Loucy (cell line): Measurements from ENCODE around the gene ARHGEF26.

Experiments
- H2AFZ ChIP-seq: fragments of 200-600 bp; sonication (generic); 2 replicates; pipeline ENCODE4 v1.6.0; 2016; ENCODE audit warnings: antibody characterized with exemption, mild to moderate bottlenecking, low read length, moderate library complexity
- H3F3A ChIP-seq: fragments of 200-600 bp; 2 replicates; pipeline ENCODE4 v1.6.0; 2016; ENCODE audit warnings: antibody characterized with exemption, low read depth, mild to moderate bottlenecking
- H3K27me3 ChIP-seq: fragments of 200-600 bp; sonication (generic); 2 replicates; pipeline ENCODE4 v1.6.1; 2014; ENCODE audit warnings: low read length, mild to moderate bottlenecking; ENCODE audit not compliant: insufficient read depth, poor library complexity, severe bottlenecking
- H3K36me3 ChIP-seq: fragments of 200-600 bp; sonication (generic); 2 replicates; pipeline ENCODE4 v1.6.1; 2016; ENCODE audit warnings: low read length; ENCODE audit not compliant: insufficient read depth
- H3K4me1 ChIP-seq: fragments of 200-600 bp; sonication (generic); 2 replicates; pipeline ENCODE4 v1.5.1; 2014; ENCODE audit warnings: low read length, mild to moderate bottlenecking; ENCODE audit not compliant: insufficient read depth, poor library complexity, severe bottlenecking
- H3K4me2 ChIP-seq: fragments of 200-600 bp; sonication (generic); 2 replicates; pipeline ENCODE4 v1.6.0; 2014; ENCODE audit warnings: antibody characterized with exemption, low read length, low read depth, mild to moderate bottlenecking; ENCODE audit not compliant: poor library complexity, severe bottlenecking
- H3K4me3 ChIP-seq: fragments of 200-600 bp; sonication (generic); 2 replicates; pipeline ENCODE4 v1.5.1; 2014; ENCODE audit warnings: low read length, mild to moderate bottlenecking, mixed read lengths; ENCODE audit not compliant: poor library complexity, severe bottlenecking
- H3K79me2 ChIP-seq: fragments of 200-600 bp; sonication (generic); 2 replicates; pipeline ENCODE4 v1.6.1; 2014; ENCODE audit warnings: low read length; ENCODE audit not compliant: insufficient read depth
- H3K9ac ChIP-seq: fragments of 200-600 bp; sonication (generic); 2 replicates; pipeline ENCODE4 v1.6.0; 2014; ENCODE audit warnings: mild to moderate bottlenecking, low read depth, low read length, moderate library complexity; ENCODE audit not compliant: poor library complexity, severe bottlenecking
- H3K9me2 ChIP-seq: fragments of 200-600 bp; sonication (generic); replicated peaks from 2 replicates; pipeline ENCODE4 v1.6.1; 2016; ENCODE audit warnings: low read depth, low read length, mixed read lengths
- H3K9me3 ChIP-seq: fragments of 200-600 bp; sonication (generic); 2 replicates; pipeline ENCODE4 v1.6.1; 2014; ENCODE audit warnings: mild to moderate bottlenecking, antibody characterized with exemption, low read length, low read depth; ENCODE audit not compliant: insufficient read depth
- H4K20me1 ChIP-seq: fragments of 200-600 bp; sonication (generic); 2 replicates; pipeline ENCODE4 v1.6.0; 2014; ENCODE audit warnings: antibody characterized with exemption, low read length, mild to moderate bottlenecking; ENCODE audit not compliant: insufficient read depth, poor library complexity, severe bottlenecking
- CTCF ChIP-seq: fragments of 200-600 bp; sonication (generic); conservative IDR thresholded peaks from 2 replicates; pipeline ENCODE4 v1.5.1; 2014; ENCODE audit warnings: mild to moderate bottlenecking, antibody characterized with exemption, low read length
- EZH2phosphoT487 ChIP-seq: fragments of 200-600 bp; IDR thresholded peaks from 2 replicates; pipeline ENCODE4 v1.6.1; 2018; ENCODE audit warnings: antibody characterized with exemption, mild to moderate bottlenecking, moderate library complexity, borderline replicate concordance

Gene ARHGEF26

DNA sequence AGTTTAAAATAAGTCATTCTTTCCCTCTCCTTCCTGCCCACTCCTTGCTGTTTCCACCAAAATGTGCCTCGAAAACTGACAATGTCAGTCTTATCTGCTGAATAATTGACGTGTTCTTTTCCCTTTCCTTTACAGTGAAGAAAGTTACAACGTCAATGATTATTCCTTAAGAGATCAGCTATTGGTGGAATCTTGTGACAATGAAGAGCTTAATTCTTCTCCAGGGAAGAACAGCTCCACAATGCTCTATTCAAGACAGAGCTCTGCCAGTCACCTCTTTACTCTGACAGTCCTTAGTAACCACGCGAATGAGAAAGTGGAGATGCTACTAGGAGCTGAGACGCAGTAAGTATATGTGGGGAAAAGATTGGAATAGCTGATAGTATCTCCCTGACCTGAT is 119.0 kb downstream of the ARHGEF26 start:
- Histone ChIP-seq H3K79me2 (no peaks in the 10 kb centered on the region), H3K4me3 (no peak overlapping the region), H3K4me1 (no peaks in the 10 kb centered on the region), H3K27me3 (no peaks in the 10 kb centered on the region), H3K36me3 (no peaks in the 10 kb centered on the region), H2AFZ (no peak overlapping the region), H3K9ac (no peak overlapping the region), H3F3A (no peaks in the 10 kb centered on the region), H3K9me3 (no peaks in the 10 kb centered on the region), H4K20me1 (no peaks in the 10 kb centered on the region), H3K9me2 (no peaks in the 10 kb centered on the region), H3K4me2 (no peak overlapping the region)
- no peak for TF ChIP-seq EZH2phosphoT487
- no peak for TF ChIP-seq CTCF

GRCh38 chr3:154241496-154241895 is 120.3 kb downstream of the ARHGEF26 start:
- Histone ChIP-seq H3K36me3 (no peaks in the 10 kb centered on the region), H3K4me1 (no peaks in the 10 kb centered on the region), H3F3A (no peaks in the 10 kb centered on the region), H3K9me3 (no peaks in the 10 kb centered on the region), H4K20me1 (no peaks in the 10 kb centered on the region), H3K79me2 (no peaks in the 10 kb centered on the region), H2AFZ (no peak overlapping the region), H3K9ac (no peak overlapping the region), H3K4me2 (no peak overlapping the region), H3K4me3 (no peak overlapping the region), H3K9me2 (no peaks in the 10 kb centered on the region), H3K27me3 (no peaks in the 10 kb centered on the region)
- TF ChIP-seq CTCF, result no peak

DNA sequence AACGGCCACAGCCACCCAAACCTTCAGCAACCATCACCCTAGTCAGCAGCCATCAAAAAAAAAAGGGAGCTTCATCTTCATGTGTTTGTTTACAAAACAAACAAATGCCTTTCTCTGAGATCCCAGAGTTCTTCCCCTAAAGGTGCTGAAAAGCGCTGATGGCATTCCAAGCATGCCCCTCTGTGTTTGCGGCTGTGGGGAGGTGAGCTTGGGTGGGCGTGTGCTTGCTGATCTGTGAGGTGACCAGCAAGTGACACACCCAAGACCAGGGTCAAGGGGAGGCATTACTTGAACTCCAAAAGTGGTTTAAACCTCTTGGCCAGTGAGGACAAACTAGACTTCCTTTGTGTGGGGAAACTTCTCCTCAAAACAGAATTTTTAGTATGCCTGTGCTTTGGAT is 121.6 kb downstream of the ARHGEF26 start:
- Histone ChIP-seq H3K4me1 (no peaks in the 10 kb centered on the region), H3F3A (no peaks in the 10 kb centered on the region), H3K9me3 (no peaks in the 10 kb centered on the region), H2AFZ (no peak overlapping the region), H3K4me2 (no peak overlapping the region), H3K79me2 (no peaks in the 10 kb centered on the region), H3K36me3 (no peaks in the 10 kb centered on the region), H3K4me3 (no peak overlapping the region), H3K27me3 (no peaks in the 10 kb centered on the region), H3K9me2 (no peaks in the 10 kb centered on the region), H4K20me1 (no peaks in the 10 kb centered on the region), H3K9ac (no peak overlapping the region)
- TF ChIP-seq CTCF, result no peak
- TF ChIP-seq EZH2phosphoT487, result no peak
